ENCODE data around the gene APC2. TPM values are rescaled to one million over a fixed set of nuclear protein-coding genes. Genes with fewer than 3 reads are reported as not detected.
A peak's percentile ranks its signal among the peaks of the same experiment; 100 is the strongest.

The APC2 gene
- total RNA-seq, 2 experiments from 2014 or later: 0.21 to 0.26 TPM

GRCh38 chr19:1459479-1459878, 9.6 kb downstream of the APC2 start:
- Mint-ChIP-seq H3K36me3 (peaks cover 7% of the 10 kb centered on the region), H3K27me3 (peaks cover 36% of the 10 kb centered on the region), H3K4me1 (peaks cover 8% of the 10 kb centered on the region), H3K27ac (no peak overlapping the region), H3K4me3 (no peak overlapping the region), H3K9me3 (no peaks in the 10 kb centered on the region)
- DNase-seq: no peak

- peaks cover 7% of the 10 kb centered on the region for H3K36me3 Mint-ChIP-seq
- H3K4me3 Mint-ChIP-seq: no peak overlapping the region
- no peak overlapping the region for H3K27ac Mint-ChIP-seq
- no peak for DNase-seq
- peaks cover 8% of the 10 kb centered on the region for H3K4me1 Mint-ChIP-seq
- H3K9me3 Mint-ChIP-seq: no peaks in the 10 kb centered on the region
- H3K27me3 Mint-ChIP-seq: peaks cover 33% of the 10 kb centered on the region
Observed at GRCh38 chr19:1460033-1460995, 10.4 kb downstream of the APC2 start.

- Mint-ChIP-seq H3K4me3 (no peak overlapping the region), H3K36me3 (peaks cover 3% of the 10 kb centered on the region), H3K4me1 (peaks cover 3% of the 10 kb centered on the region), H3K27me3 (peaks cover 25% of the 10 kb centered on the region), H3K27ac (no peak overlapping the region), H3K9me3 (no peaks in the 10 kb centered on the region)
- no peak for DNase-seq
Observed at GRCh38 chr19:1461862-1462261, 11.9 kb downstream of the APC2 start.

- H3K36me3 Mint-ChIP-seq: no peaks in the 10 kb centered on the region
- peak; percentile 44 for DNase-seq
- H3K27me3 Mint-ChIP-seq: peaks cover 16% of the 10 kb centered on the region
- no peak overlapping the region for H3K27ac Mint-ChIP-seq
- H3K4me3 Mint-ChIP-seq: no peak overlapping the region
- H3K4me1 Mint-ChIP-seq: peaks cover 2% of the 10 kb centered on the region
- H3K9me3 Mint-ChIP-seq: no peaks in the 10 kb centered on the region
Observed at GRCh38 chr19:1465191-1466016, 15.5 kb downstream of the APC2 start.

- H3K36me3 Mint-ChIP-seq: no peaks in the 10 kb centered on the region
- H3K9me3 Mint-ChIP-seq: no peaks in the 10 kb centered on the region
- peaks cover 16% of the 10 kb centered on the region for H3K27me3 Mint-ChIP-seq
- H3K27ac Mint-ChIP-seq: no peak overlapping the region
- H3K4me1 Mint-ChIP-seq: peaks cover 2% of the 10 kb centered on the region
- no peak for DNase-seq
- no peak overlapping the region for H3K4me3 Mint-ChIP-seq
Observed at GRCh38 chr19:1466018-1466460, 16.1 kb downstream of the APC2 start.

- DNase-seq: no peak
- Mint-ChIP-seq H3K27ac (no peak overlapping the region), H3K9me3 (no peaks in the 10 kb centered on the region), H3K4me1 (peaks cover 2% of the 10 kb centered on the region), H3K27me3 (peaks cover 19% of the 10 kb centered on the region), H3K36me3 (no peaks in the 10 kb centered on the region), H3K4me3 (no peak overlapping the region)
Observed at GRCh38 chr19:1466461-1467214, 16.7 kb downstream of the APC2 start.

- DNase-seq: no peak
- H3K27ac Mint-ChIP-seq: no peak overlapping the region
- H3K4me1 Mint-ChIP-seq: peaks cover 2% of the 10 kb centered on the region
- no peaks in the 10 kb centered on the region for H3K9me3 Mint-ChIP-seq
- H3K4me3 Mint-ChIP-seq: no peak overlapping the region
- H3K27me3 Mint-ChIP-seq: peaks cover 24% of the 10 kb centered on the region
- no peaks in the 10 kb centered on the region for H3K36me3 Mint-ChIP-seq
Observed at GRCh38 chr19:1467215-1467489, 17.2 kb downstream of the APC2 start.

GRCh38 chr19:1467490-1468273, 17.8 kb downstream of the APC2 start:
- Mint-ChIP-seq H3K4me1 (peaks cover 2% of the 10 kb centered on the region), H3K27me3 (peaks cover 24% of the 10 kb centered on the region), H3K36me3 (no peaks in the 10 kb centered on the region), H3K27ac (no peak overlapping the region), H3K9me3 (no peaks in the 10 kb centered on the region), H3K4me3 (no peak overlapping the region)
- DNase-seq: no peak

- Mint-ChIP-seq H3K36me3 (no peaks in the 10 kb centered on the region), H3K27ac (no peak overlapping the region), H3K27me3 (peaks cover 24% of the 10 kb centered on the region), H3K4me1 (peaks cover 2% of the 10 kb centered on the region), H3K9me3 (no peaks in the 10 kb centered on the region), H3K4me3 (no peak overlapping the region)
- DNase-seq: no peak
Observed at GRCh38 chr19:1468274-1468820, 18.4 kb downstream of the APC2 start.

- DNase-seq: peak; percentile 51
- H3K27ac Mint-ChIP-seq: no peak overlapping the region
- H3K4me1 Mint-ChIP-seq: peaks cover 2% of the 10 kb centered on the region
- no peaks in the 10 kb centered on the region for H3K9me3 Mint-ChIP-seq
- H3K27me3 Mint-ChIP-seq: peaks cover 24% of the 10 kb centered on the region
- H3K4me3 Mint-ChIP-seq: peak overlapping the region; percentile 22
- H3K36me3 Mint-ChIP-seq: no peaks in the 10 kb centered on the region
Observed at GRCh38 chr19:1468821-1469254, 18.9 kb downstream of the APC2 start.

- Mint-ChIP-seq H3K9me3 (no peaks in the 10 kb centered on the region), H3K4me3 (no peak overlapping the region), H3K27me3 (peaks cover 24% of the 10 kb centered on the region), H3K4me1 (peaks cover 2% of the 10 kb centered on the region), H3K36me3 (no peaks in the 10 kb centered on the region), H3K27ac (no peak overlapping the region)
- peak; percentile 48 for DNase-seq
Observed at GRCh38 chr19:1469255-1470054, 19.5 kb downstream of the APC2 start.

GRCh38 chr19:1470055-1470304, 20.1 kb downstream of the APC2 start:
- Mint-ChIP-seq H3K27ac (no peak overlapping the region), H3K4me1 (peaks cover 2% of the 10 kb centered on the region), H3K9me3 (no peaks in the 10 kb centered on the region), H3K36me3 (no peaks in the 10 kb centered on the region), H3K4me3 (peak overlapping the region; percentile 50), H3K27me3 (peaks cover 18% of the 10 kb centered on the region)
- DNase-seq: no peak

- peak; percentile 71 for DNase-seq
- H3K9me3 Mint-ChIP-seq: no peaks in the 10 kb centered on the region
- peaks cover 2% of the 10 kb centered on the region for H3K4me1 Mint-ChIP-seq
- H3K27me3 Mint-ChIP-seq: peaks cover 18% of the 10 kb centered on the region
- H3K36me3 Mint-ChIP-seq: no peaks in the 10 kb centered on the region
- H3K27ac Mint-ChIP-seq: no peak overlapping the region
- peak overlapping the region; percentile 50 for H3K4me3 Mint-ChIP-seq
Observed at GRCh38 chr19:1470305-1471009, 20.5 kb downstream of the APC2 start.

Data from activated naive CD8-positive, alpha-beta T cell treated with anti-CD3 and anti-CD28 coated beads for 36 hours (primary cell).